Measurements from ENCODE around the gene TPI1. TPM values are rescaled to one million over a fixed set of nuclear protein-coding genes. Genes with fewer than 3 reads are reported as not detected.

Gene TPI1
- total RNA-seq, 2 donors from 2014 or later = 404 to 443 TPM

- no peaks in the 10 kb centered on the region for H3K36me3 ChIP-seq
- intact Hi-C loops (cut with DNase I) = no loop called here
- no peaks in the 10 kb centered on the region for H3K9me3 ChIP-seq
- H3K27ac ChIP-seq = no peak overlapping the region
- no peaks in the 10 kb centered on the region for H3K27me3 ChIP-seq (replicated peaks; ENCODE audit: insufficient read depth)
- peaks cover 12% of the 10 kb centered on the region for H3K4me1 ChIP-seq (replicated peaks)
- WGBS = 66% methylated on average over 10 of the region's 10 CpGs
- DNase-seq (ENCODE audit: low spot score) = no peak
- no peak for TF ChIP-seq POLR2AphosphoS5 (IDR thresholded peaks at IDR 0.05)
- TF ChIP-seq POLR2A (IDR thresholded peaks at IDR 0.05) = no peak
- TF ChIP-seq CTCF (IDR thresholded peaks at IDR 0.05) = no peak
- no peak overlapping the region for H3K4me3 ChIP-seq
Observed at GRCh38 chr12:6849976-6850560, 17.3 kb upstream of the TPI1 start.

GRCh38 chr12:6850796-6851152 is 16.6 kb upstream of the TPI1 start:
- peak overlapping the region in 1 of 2 donors; percentile 95 for H3K27ac ChIP-seq
- TF ChIP-seq CTCF (IDR thresholded peaks at IDR 0.05) (no peak), POLR2A (IDR thresholded peaks at IDR 0.05) (no peak), POLR2AphosphoS5 (IDR thresholded peaks at IDR 0.05) (no peak)
- H3K4me3 ChIP-seq = no peak overlapping the region
- no peaks in the 10 kb centered on the region for H3K9me3 ChIP-seq
- no peaks in the 10 kb centered on the region for H3K36me3 ChIP-seq
- H3K27me3 ChIP-seq (replicated peaks; ENCODE audit: insufficient read depth) = no peaks in the 10 kb centered on the region
- peaks cover 12% of the 10 kb centered on the region for H3K4me1 ChIP-seq (replicated peaks)
- WGBS = 31% methylated on average over 16 of the region's 16 CpGs
- no peak for DNase-seq (ENCODE audit: low spot score)
- intact Hi-C loops (cut with DNase I) = no loop called here

- Histone ChIP-seq H3K4me3 (peak within 1 kb of the TSS; percentile 38 to 76), H3K27me3 (replicated peaks; ENCODE audit: insufficient read depth) (no peaks in the 10 kb centered on the region), H3K9me3 (no peaks in the 10 kb centered on the region), H3K36me3 (no peaks in the 10 kb centered on the region), H3K27ac (peak within 1 kb of the TSS; percentile 83 to 95), H3K4me1 (replicated peaks) (peaks cover 12% of the 10 kb centered on the region)
- DNase-seq (ENCODE audit: low spot score) = peak; percentile 94
- under 1% methylated on average over 37 of the region's 37 CpGs for WGBS
- intact Hi-C loops (cut with DNase I) = no loop called here
- TF ChIP-seq POLR2A (IDR thresholded peaks at IDR 0.05) (peak; percentile 53), CTCF (IDR thresholded peaks at IDR 0.05) (peak in 2 of 4 experiments; percentile 2 to 3), POLR2AphosphoS5 (IDR thresholded peaks at IDR 0.05) (peak; percentile 93)
Observed at GRCh38 chr12:6851153-6851920, 16.0 kb upstream of the TPI1 start, which contains the start of gene CDCA3. Gene CDCA3, minus strand, starts transcription at chr12:6851286. Its CDS starts 334 bp downstream, at chr12:6850952.

GRCh38 chr12:6851921-6852650 is 15.2 kb upstream of the TPI1 start, which contains the start of gene USP5:
Gene USP5, plus strand, starts transcription at chr12:6852150. Its CDS starts 30 bp downstream, at chr12:6852180.
- no peaks in the 10 kb centered on the region for H3K27me3 ChIP-seq (replicated peaks; ENCODE audit: insufficient read depth)
- peaks cover 0 to 5% of the 10 kb centered on the region in 2 donors for H3K36me3 ChIP-seq
- H3K4me1 ChIP-seq (replicated peaks) = peaks cover 12% of the 10 kb centered on the region
- TF ChIP-seq POLR2AphosphoS5 (IDR thresholded peaks at IDR 0.05) (peak; percentile 92), POLR2A (IDR thresholded peaks at IDR 0.05) (peak; percentile 23), CTCF (IDR thresholded peaks at IDR 0.05) (peak in 2 of 4 experiments; percentile 41 to 42)
- DNase-seq (ENCODE audit: low spot score) = peak; percentile 99
- H3K27ac ChIP-seq = peak within 1 kb of the TSS; percentile 83 to 95
- H3K9me3 ChIP-seq = no peaks in the 10 kb centered on the region
- H3K4me3 ChIP-seq = peak within 1 kb of the TSS; percentile 38 to 76
- under 1% methylated on average over 58 of the region's 65 CpGs for WGBS
- intact Hi-C loops (cut with DNase I) = no loop called here

Measured in prostate gland (tissue), 2 donors.